Uterus (tissue), 4 donors: ENCODE results near the gene KRT3. TPM values are rescaled to one million over a fixed set of nuclear protein-coding genes. Genes with fewer than 3 reads are reported as not detected.

Experiments used
- DNase-seq, 2 donors: peaks; one replicate each; pipeline ENCODE4 v3.0.0-alpha.2; 2019 to 2020
- H3K27ac ChIP-seq, 2 donors: fragments of 200-600 bp; sonication (generic); 1 replicate in 1 of 2; 2 replicates in 1 of 2; pipeline ENCODE4 v1.5.1; 2016 to 2018
- H3K27me3 ChIP-seq, 2 donors: fragments of 200-600 bp; sonication (generic); one replicate each; pipeline ENCODE4 v1.5.1; 2018 to 2019; ENCODE audit warnings: control low read depth in 1 of 2
- H3K36me3 ChIP-seq, 2 donors: fragments of 200-600 bp; sonication (generic); one replicate each; pipeline ENCODE4 v1.5.1; 2019; ENCODE audit warnings: control low read depth in 1 of 2
- H3K4me1 ChIP-seq, 2 donors: fragments of 200-600 bp; sonication (generic); one replicate each; pipeline ENCODE4 v1.5.1; 2018 to 2019; ENCODE audit warnings: control low read depth in 1 of 2
- H3K4me3 ChIP-seq, 2 donors: fragments of 200-600 bp; sonication (generic); 1 replicate in 1 of 2; 2 replicates in 1 of 2; pipeline ENCODE4 v1.5.1; 2018 to 2019; ENCODE audit warnings: mild to moderate bottlenecking in 1 of 2
- H3K9me3 ChIP-seq, 2 donors: fragments of 200-600 bp; sonication (generic); one replicate each; pipeline ENCODE4 v1.5.1; 2019; ENCODE audit warnings: control low read depth in 1 of 2
- CTCF ChIP-seq, 4 experiments: fragments of 200-600 bp in 2 of 4; fragments of 450-650 bp in 2 of 4; sonication (generic) in 2 of 4; IDR thresholded peaks; one replicate each; pipeline ENCODE4 v1.5.1; 2016 to 2019; ENCODE audit warnings: antibody characterized with exemption in 4 of 4, mild to moderate bottlenecking in 2 of 4, moderate library complexity in 1 of 4
- POLR2A ChIP-seq, 2 donors: fragments of 450-650 bp; IDR thresholded peaks; one replicate each; pipeline ENCODE4 v1.6.1; 2016; ENCODE audit warnings: antibody characterized with exemption in 2 of 2, mild to moderate bottlenecking in 1 of 2, moderate library complexity in 1 of 2
- intact Hi-C: fragments of 100-400 bp; cut with DNase I; formaldehyde crosslinking; loops from one replicate; pipeline ENCODE4 v1.15.1; 2023; ENCODE audit warnings: low total_unique reads
- total RNA-seq, 4 donors: library from RNA; depleted of rRNA in 3 of 4; stranded (reverse); fragments of >200 nt in 3 of 4; gene quantifications; one replicate each; pipeline versions ENCODE4 v1.1.0 to v1.2.4, GENCODE V29; 2014 to 2023
- donor health status: DM: yes; HTN: yes; CAD: no.

The KRT3 gene
- total RNA-seq, 4 donors from 2014 or later, result not detected

GRCh38 chr12:52768479-52769200 lies 27.3 kb downstream of the KRT3 start:
- no peak for DNase-seq
- H3K27me3 ChIP-seq, result no peaks in the 10 kb centered on the region
- no peaks in the 10 kb centered on the region for H3K36me3 ChIP-seq
- H3K27ac ChIP-seq, result no peak overlapping the region
- no peaks in the 10 kb centered on the region for H3K4me1 ChIP-seq
- intact Hi-C loops, result no loop called here
- no peaks in the 10 kb centered on the region for H3K9me3 ChIP-seq
- H3K4me3 ChIP-seq, result no peak overlapping the region
- no peak for TF ChIP-seq POLR2A (IDR thresholded peaks at IDR 0.05)
- no peak for TF ChIP-seq CTCF (IDR thresholded peaks at IDR 0.05)

GRCh38 chr12:52767427-52767826 lies 28.5 kb downstream of the KRT3 start:
- Histone ChIP-seq H3K4me1 (no peaks in the 10 kb centered on the region), H3K27ac (no peak overlapping the region), H3K4me3 (no peak overlapping the region), H3K36me3 (no peaks in the 10 kb centered on the region), H3K9me3 (no peaks in the 10 kb centered on the region), H3K27me3 (no peaks in the 10 kb centered on the region)
- intact Hi-C loops, result no loop called here
- TF ChIP-seq CTCF (IDR thresholded peaks at IDR 0.05), result no peak
- TF ChIP-seq POLR2A (IDR thresholded peaks at IDR 0.05), result no peak
- no peak for DNase-seq

- intact Hi-C loops, result no loop called here
- Histone ChIP-seq H3K4me3 (no peak overlapping the region), H3K27ac (no peak overlapping the region), H3K27me3 (no peaks in the 10 kb centered on the region), H3K36me3 (no peaks in the 10 kb centered on the region), H3K9me3 (no peaks in the 10 kb centered on the region), H3K4me1 (no peaks in the 10 kb centered on the region)
- TF ChIP-seq POLR2A (IDR thresholded peaks at IDR 0.05), result no peak
- TF ChIP-seq CTCF (IDR thresholded peaks at IDR 0.05), result no peak
- DNase-seq, result no peak
Measured at GRCh38 chr12:52767020-52767379, 28.9 kb downstream of the KRT3 start.

GRCh38 chr12:52766351-52767019 lies 29.4 kb downstream of the KRT3 start:
- no peak overlapping the region for H3K27ac ChIP-seq
- H3K4me3 ChIP-seq, result no peak overlapping the region
- no peak for DNase-seq
- no peaks in the 10 kb centered on the region for H3K27me3 ChIP-seq
- no peaks in the 10 kb centered on the region for H3K4me1 ChIP-seq
- intact Hi-C loops, result no loop called here
- H3K9me3 ChIP-seq, result no peaks in the 10 kb centered on the region
- H3K36me3 ChIP-seq, result no peaks in the 10 kb centered on the region
- no peak for TF ChIP-seq CTCF (IDR thresholded peaks at IDR 0.05)
- no peak for TF ChIP-seq POLR2A (IDR thresholded peaks at IDR 0.05)

- H3K4me3 ChIP-seq, result no peak overlapping the region
- TF ChIP-seq POLR2A (IDR thresholded peaks at IDR 0.05) (no peak), CTCF (IDR thresholded peaks at IDR 0.05) (no peak)
- no peak for DNase-seq
- H3K27ac ChIP-seq, result no peak overlapping the region
- no peaks in the 10 kb centered on the region for H3K9me3 ChIP-seq
- no peaks in the 10 kb centered on the region for H3K36me3 ChIP-seq
- no peaks in the 10 kb centered on the region for H3K4me1 ChIP-seq
- intact Hi-C loops, result no loop called here
- no peaks in the 10 kb centered on the region for H3K27me3 ChIP-seq
Measured at GRCh38 chr12:52765702-52766101, 30.2 kb downstream of the KRT3 start.
